Panc1 (cell line): Measurements from ENCODE around the gene ADAM21. TPM values are rescaled to one million over a fixed set of nuclear protein-coding genes. Genes with fewer than 3 reads are reported as not detected.
"Not testable (repeated sequence)": the region's sequence is repeated elsewhere in the genome, so short reads cannot be mapped to it uniquely, and the experiment has no call there.

Experiments
- ATAC-seq: fragments of 200-7000 bp; cut with Tn5 transposase; 2 replicates; pipeline ENCODE4 v1.9.1; 2020; ENCODE audit warnings: mild to moderate bottlenecking, moderate library complexity
- BruUV-seq: library from RNA; stranded (reverse); fragments of 400-500 nt; replicated peaks from 2 replicates; lab custom pipeline; 2021; lab: Mats Ljungman, UMichigan
- CTCF ChIA-PET: fragments of 300-600 bp; sonication (Branson Sonifier 250); formaldehyde crosslinking; loops from one replicate; lab custom pipeline; 2022; ENCODE audit warnings: antibody characterized with exemption; lab: Charles Lee
- POLR2A ChIA-PET: fragments of 300-600 bp; sonication (Branson Sonifier 250); formaldehyde crosslinking; loops from one replicate; lab custom pipeline; 2022; ENCODE audit warnings: antibody characterized with exemption; lab: Charles Lee
- DNase-seq: peaks from one replicate; pipeline ENCODE4 v3.0.0-alpha.2; 2010; ENCODE audit warnings: low read depth, low spot score
- H3K27ac ChIP-seq: 2 replicates; pipeline ENCODE4 v1.5.1; 2011; ENCODE audit warnings: mild to moderate bottlenecking, low read length, inconsistent platforms
- H3K27me3 ChIP-seq: fragments of 200-500 bp; sonication (Bioruptor generic); 2 replicates; pipeline ENCODE4 v1.6.0; 2014; ENCODE audit warnings: low read length, inconsistent platforms; ENCODE audit not compliant: control insufficient read depth, insufficient read depth
- H3K36me3 ChIP-seq: fragments of 200-500 bp; sonication (Bioruptor generic); 2 replicates; pipeline ENCODE4 v1.5.1; 2014; ENCODE audit warnings: inconsistent platforms, mild to moderate bottlenecking, low read length, moderate library complexity; ENCODE audit not compliant: control insufficient read depth, insufficient read depth
- H3K4me1 ChIP-seq: 2 replicates; pipeline ENCODE4 v1.5.1; 2011; ENCODE audit warnings: inconsistent platforms, mild to moderate bottlenecking, low read length, moderate library complexity; ENCODE audit not compliant: control insufficient read depth, insufficient read depth
- H3K4me3 ChIP-seq, 2 experiments: 2 replicates each; pipeline ENCODE4 v1.5.1; 2011 to 2012; ENCODE audit warnings: low read depth in 2 of 2, low read length in 2 of 2, mild to moderate bottlenecking in 2 of 2, inconsistent platforms in 1 of 2, moderate library complexity in 1 of 2
- H3K9me3 ChIP-seq: fragments of 200-500 bp; sonication (Bioruptor generic); 2 replicates; pipeline ENCODE4 v1.5.1; 2014; ENCODE audit warnings: low read depth, mild to moderate bottlenecking, inconsistent platforms, low read length, moderate library complexity; ENCODE audit not compliant: control insufficient read depth, insufficient read depth
- CTCF ChIP-seq: fragments of 450-650 bp; IDR thresholded peaks from 2 replicates; pipeline ENCODE4 v1.5.1; 2017; ENCODE audit warnings: mild to moderate bottlenecking
- POLR2AphosphoS5 ChIP-seq: IDR thresholded peaks from 2 replicates; pipeline ENCODE4 v1.6.1; 2012; ENCODE audit warnings: mild to moderate bottlenecking, low read depth, low read length, moderate library complexity
- REST ChIP-seq, 2 experiments: IDR thresholded peaks; 2 replicates each; pipeline ENCODE4 v1.6.1; 2011 to 2012; ENCODE audit warnings: low read depth in 2 of 2, control low read depth in 1 of 2, low read length in 1 of 2, mild to moderate bottlenecking in 1 of 2, moderate library complexity in 1 of 2; ENCODE audit not compliant: insufficient read depth in 1 of 2
- SIN3A ChIP-seq: IDR thresholded peaks from 2 replicates; pipeline ENCODE4 v1.6.1; 2012; ENCODE audit warnings: low read depth, mild to moderate bottlenecking, low read length, moderate library complexity, borderline replicate concordance; ENCODE audit not compliant: insufficient read depth
- TCF7L2 ChIP-seq: IDR thresholded peaks from 2 replicates; pipeline ENCODE4 v1.6.1; 2011; ENCODE audit warnings: mild to moderate bottlenecking, low read depth, low read length, inconsistent platforms
- in situ Hi-C: cut with HindIII; loops from 2 replicates; pipeline ENCODE4 v1.10.0; 2016; ENCODE audit warnings: low sequenced_read_pairs, low pct_unique_long_range_greater_than_20kb
- intact Hi-C: fragments of 100-400 bp; cut with micrococcal nuclease; formaldehyde crosslinking; loops from one replicate; pipeline ENCODE4 v1.10.0; 2022; ENCODE audit not compliant: unreplicated experiment
- total RNA-seq: library from RNA; stranded (reverse); gene quantifications from one replicate; pipeline ENCODE4 v1.2.1, GENCODE V29; 2021; ENCODE audit not compliant: unreplicated experiment

Gene ADAM21
- total RNA-seq, 1 experiment from 2014 or later, result 0.08 TPM

DNA sequence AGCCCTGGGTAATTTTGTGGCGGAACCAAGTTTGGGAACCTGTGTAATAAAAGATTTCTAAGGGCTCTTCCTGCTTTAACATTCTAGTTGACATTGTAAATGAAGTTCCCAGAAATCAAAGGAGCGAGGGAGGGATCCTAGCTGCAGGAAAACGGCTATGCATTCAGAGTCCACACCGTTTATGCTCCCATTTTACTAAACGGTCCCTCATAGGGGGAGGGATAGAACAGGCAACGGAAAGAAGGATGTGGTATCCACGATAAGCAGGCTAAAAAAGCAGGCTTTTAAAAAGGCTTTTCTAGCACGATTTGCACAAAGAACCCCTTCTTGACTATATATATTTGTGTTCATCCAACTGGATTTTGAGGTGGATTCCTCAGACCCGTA is 35.6 kb upstream of the ADAM21 start:
- Histone ChIP-seq H3K4me1 (no peaks in the 10 kb centered on the region), H3K36me3 (peaks cover 3% of the 10 kb centered on the region; the same call in 1 of the 2 replicates), H3K4me3 (peak overlapping the region; percentile 94), H3K27me3 (no peaks in the 10 kb centered on the region), H3K27ac (peak overlapping the region; percentile 89), H3K9me3 (no peaks in the 10 kb centered on the region)
- intact Hi-C loops (no loop called here), in situ Hi-C loops (no loop called here)
- TSS peak; percentile 63 for BruUV-seq
- TF ChIP-seq TCF7L2 (no peak), REST (IDR thresholded peaks at IDR 0.05; ENCODE audit: insufficient read depth in 1 of 2, low read depth in 2 of 2, low read length in 1 of 2) (no peak), SIN3A (no peak), CTCF (no peak), POLR2AphosphoS5 (no peak)
- POLR2A ChIA-PET, result no interaction called here
- no peak for DNase-seq
- CTCF ChIA-PET, result no interaction called here
- peak; percentile 71 for ATAC-seq

- Histone ChIP-seq H3K36me3 (peaks cover 3% of the 10 kb centered on the region; the same call in 1 of the 2 replicates), H3K27me3 (no peaks in the 10 kb centered on the region), H3K4me3 (peak within 1 kb of the TSS; percentile 94), H3K9me3 (no peaks in the 10 kb centered on the region), H3K4me1 (no peaks in the 10 kb centered on the region), H3K27ac (peak within 1 kb of the TSS; percentile 89)
- TF ChIP-seq TCF7L2 (no peak), CTCF (no peak), REST (IDR thresholded peaks at IDR 0.05; ENCODE audit: insufficient read depth in 1 of 2, low read depth in 2 of 2, low read length in 1 of 2) (no peak), SIN3A (no peak), POLR2AphosphoS5 (0 out of 2 replicates have a peak, but pooled peaks have one; percentile 22)
- peak; percentile 30 for DNase-seq
- peak; percentile 100 for ATAC-seq
- CTCF ChIA-PET, result no interaction called here
- BruUV-seq, result no TSS peak
- intact Hi-C loops (no loop called here), in situ Hi-C loops (no loop called here)
- POLR2A ChIA-PET, result no interaction called here
Measured at GRCh38 chr14:70416725-70417349, 35.1 kb upstream of the ADAM21 start, which contains the start of gene SYNJ2BP. SYNJ2BP (minus strand) TSS chr14:70417090; CDS start chr14:70416963, 127 bp downstream.

GRCh38 chr14:70419270-70419931 is 32.6 kb upstream of the ADAM21 start:
- BruUV-seq, in situ Hi-C loops: not testable (repeated sequence)

More at GRCh38 chr14:70419270-70419931, 32.6 kb upstream of the ADAM21 start:
- ATAC-seq, H3K4me3 ChIP-seq, POLR2A ChIA-PET, DNase-seq, H3K9me3 ChIP-seq, intact Hi-C loops, H3K4me1 ChIP-seq, H3K36me3 ChIP-seq, H3K27me3 ChIP-seq, H3K27ac ChIP-seq, CTCF ChIA-PET: not testable (repeated sequence)
